ENCODE data around the gene ZCRB1.

GRCh38 chr12:42372154-42372791 is 46.4 kb upstream of the ZCRB1 start:
- TF ChIP-seq YY1 (IDR thresholded peaks at IDR 0.05; ENCODE audit: insufficient read depth, insufficient read length) = no peak
- TF ChIP-seq SUZ12 (IDR thresholded peaks at IDR 0.05; ENCODE audit: extremely low read depth, insufficient read depth, insufficient read length) = no peak
- TF ChIP-seq ZNF274 (IDR thresholded peaks at IDR 0.05; ENCODE audit: low read depth, low read length) = no peak

Data from NT2/D1 (cell line).